HepG2 (cell line): ENCODE results near the gene HSD11B1L. TPM values are rescaled to one million over a fixed set of nuclear protein-coding genes. Genes with fewer than 3 reads are reported as not detected.

Experiments
- ATAC-seq: fragments of 200-7000 bp; cut with Tn5 transposase; 3 replicates; pipeline ENCODE4 v1.9.1; 2020; ENCODE audit warnings: mild to moderate bottlenecking, moderate library complexity
- BruUV-seq: library from RNA; stranded (reverse); fragments of 400-500 nt; replicated peaks from 2 replicates; lab custom pipeline; 2021; lab: Mats Ljungman, UMichigan
- CTCF ChIA-PET: fragments of 300-600 bp; formaldehyde crosslinking; extraction: SDS; loops from one replicate; lab custom pipeline; 2021; ENCODE audit warnings: low total read pairs, inconsistent platforms, low intra/inter-chr PET ratio; lab: Yijun Ruan, JAX
- POLR2A ChIA-PET: fragments of 350-600 bp; sonication (Branson Sonifier 250); formaldehyde crosslinking; loops from one replicate; lab custom pipeline; 2020; ENCODE audit warnings: antibody characterized with exemption, inconsistent platforms; lab: Yijun Ruan, JAX
- DNase-seq: peaks from one replicate; pipeline ENCODE4 v3.0.0-alpha.2; 2015; ENCODE audit warnings: low spot score
- FAIRE-seq: peaks from 3 replicates; lab custom pipeline; 2011; peaks lifted over from hg19 to GRCh38; lab: Jason Lieb, UNC
- H2AFZ ChIP-seq: one replicate; pipeline ENCODE4 v1.6.1; 2011; ENCODE audit warnings: low read length, inconsistent platforms
- H3K27ac ChIP-seq: fragments of 300-600 bp; 3 replicates; pipeline ENCODE4 v1.8.0; 2011; ENCODE audit warnings: mixed run types, mild to moderate bottlenecking, mixed read lengths, low read length, inconsistent platforms; ENCODE audit not compliant: insufficient read depth; ENCODE audit errors: extremely low read length
- H3K27me3 ChIP-seq, 2 experiments: fragments of 200-600 bp in 1 of 2; 2 replicates in 1 of 2; 3 replicates in 1 of 2; pipeline versions ENCODE4 v1.6.0 to v1.8.0; 2011; ENCODE audit warnings: low read length in 2 of 2, mild to moderate bottlenecking in 2 of 2, moderate library complexity in 2 of 2, inconsistent platforms in 1 of 2; ENCODE audit not compliant: insufficient read depth in 2 of 2, control insufficient read depth in 1 of 2
- H3K36me3 ChIP-seq, 2 experiments: fragments of 200-600 bp in 1 of 2; replicated peaks in 1 of 2; 2 replicates in 1 of 2; 3 replicates in 1 of 2; pipeline versions ENCODE4 v1.5.1 to v1.8.0; 2011; ENCODE audit warnings: low read length in 2 of 2, inconsistent platforms in 1 of 2; ENCODE audit not compliant: insufficient read depth in 2 of 2, control insufficient read depth in 1 of 2
- H3K4me1 ChIP-seq: 2 replicates; pipeline ENCODE4 v1.5.1; 2012; ENCODE audit warnings: low read length, inconsistent platforms; ENCODE audit not compliant: insufficient read depth
- H3K4me2 ChIP-seq: 2 replicates; pipeline ENCODE4 v1.6.0; 2011; ENCODE audit warnings: low read depth, low read length, inconsistent platforms
- H3K4me3 ChIP-seq, 3 experiments: fragments of 200-600 bp in 1 of 3; sonication (generic), shearing (Covaris generic) in 1 of 3; replicated peaks in 1 of 3; 2 replicates each; pipeline ENCODE4 v1.5.1; 2011 to 2016; ENCODE audit warnings: low read length in 3 of 3, inconsistent platforms in 2 of 3, low read depth in 2 of 3, mild to moderate bottlenecking in 2 of 3, control low read depth in 1 of 3, mixed read lengths in 1 of 3; ENCODE audit not compliant: insufficient read depth in 1 of 3
- H3K79me2 ChIP-seq: one replicate; pipeline ENCODE4 v1.6.1; 2011; ENCODE audit warnings: low read length, inconsistent platforms; ENCODE audit not compliant: insufficient read depth
- H3K9ac ChIP-seq: 2 replicates; pipeline ENCODE4 v1.6.0; 2011; ENCODE audit warnings: mild to moderate bottlenecking, low read depth, low read length, inconsistent platforms; ENCODE audit not compliant: insufficient read depth
- H3K9me3 ChIP-seq: 2 replicates; pipeline ENCODE4 v1.5.1; 2012; ENCODE audit warnings: mild to moderate bottlenecking, low read length
- H4K20me1 ChIP-seq: 2 replicates; pipeline ENCODE4 v1.6.0; 2011; ENCODE audit warnings: inconsistent platforms, mild to moderate bottlenecking, low read length, moderate library complexity; ENCODE audit not compliant: insufficient read depth
- DZIP1 ChIP-seq: sonication (generic); formaldehyde crosslinking; IDR thresholded peaks from 2 replicates; pipeline ENCODE4 v1.5.0; 2020; ENCODE audit warnings: mild to moderate bottlenecking, missing genetic modification reagents
- E2F1 ChIP-seq: sonication (generic); formaldehyde crosslinking; IDR thresholded peaks from 2 replicates; pipeline ENCODE4 v1.5.0; 2020; ENCODE audit warnings: missing genetic modification reagents
- HIVEP1 ChIP-seq: sonication (generic); formaldehyde crosslinking; IDR thresholded peaks from 2 replicates; pipeline ENCODE4 v1.4.0; 2020; ENCODE audit warnings: mild to moderate bottlenecking, missing genetic modification reagents
- HMGA1 ChIP-seq: sonication (generic); formaldehyde crosslinking; conservative IDR thresholded peaks from 2 replicates; pipeline ENCODE4 v1.4.0; 2020; ENCODE audit warnings: missing genetic modification reagents
- KLF13 ChIP-seq: sonication (generic); formaldehyde crosslinking; IDR thresholded peaks from 2 replicates; pipeline ENCODE4 v1.4.0; 2020; ENCODE audit warnings: mild to moderate bottlenecking, missing genetic modification reagents
- KLF9 ChIP-seq: IDR thresholded peaks from 2 replicates; pipeline ENCODE4 v1.6.1; 2016; ENCODE audit warnings: low read depth
- NFRKB ChIP-seq: fragments of 450-650 bp; IDR thresholded peaks from 2 replicates; pipeline ENCODE4 v1.6.1; 2017
- NFYC ChIP-seq: IDR thresholded peaks from 2 replicates; pipeline ENCODE4 v1.6.1; 2016; ENCODE audit warnings: missing genetic modification reagents, missing compliant biosample characterization
- NRL ChIP-seq: sonication (generic); formaldehyde crosslinking; IDR thresholded peaks from 2 replicates; pipeline ENCODE4 v1.5.0; 2020; ENCODE audit warnings: missing genetic modification reagents, mild to moderate bottlenecking, moderate library complexity, borderline replicate concordance
- SKIL ChIP-seq: sonication (generic); formaldehyde crosslinking; IDR thresholded peaks from 2 replicates; pipeline ENCODE4 v1.8.0; 2022; ENCODE audit warnings: missing genetic modification reagents, mild to moderate bottlenecking, moderate library complexity, borderline replicate concordance
- SRF ChIP-seq: IDR thresholded peaks from 2 replicates; pipeline ENCODE4 v1.6.1; 2011; ENCODE audit warnings: mild to moderate bottlenecking, low read depth, low read length, moderate library complexity
- ZNF225 ChIP-seq: sonication (generic); formaldehyde crosslinking; IDR thresholded peaks from 2 replicates; pipeline ENCODE4 v1.4.0; 2020; ENCODE audit warnings: mild to moderate bottlenecking, missing genetic modification reagents
- ZNF234 ChIP-seq: sonication (generic); formaldehyde crosslinking; conservative IDR thresholded peaks from 2 replicates; pipeline ENCODE4 v1.5.1; 2020; ENCODE audit warnings: mild to moderate bottlenecking, missing genetic modification reagents
- ZNF546 ChIP-seq: sonication (generic); formaldehyde crosslinking; conservative IDR thresholded peaks from 2 replicates; pipeline ENCODE4 v1.8.1; 2023; ENCODE audit warnings: mild to moderate bottlenecking, missing genetic modification reagents
- ZNF580 ChIP-seq: IDR thresholded peaks from 2 replicates; pipeline ENCODE4 v1.6.1; 2016; ENCODE audit warnings: low read depth, borderline replicate concordance
- ZNF589 ChIP-seq: sonication (generic); formaldehyde crosslinking; conservative IDR thresholded peaks from 2 replicates; pipeline ENCODE4 v1.8.0; 2022; ENCODE audit warnings: mild to moderate bottlenecking, moderate library complexity, missing genetic modification reagents
- ZNF616 ChIP-seq: sonication (generic); formaldehyde crosslinking; IDR thresholded peaks from 2 replicates; pipeline ENCODE4 v1.5.0; 2020; ENCODE audit warnings: low read depth, mild to moderate bottlenecking, missing genetic modification reagents
- WGBS: methylation state at CpG from one replicate; pipeline ENCODE4 v1.1.6; 2017; ENCODE audit warnings: low lambda C conversion rate; 5-methylcytosine and 5-hydroxymethylcytosine counted together
- in situ Hi-C: cut with HindIII; loops from 2 replicates; pipeline ENCODE4 v1.10.0; 2017; ENCODE audit warnings: low pct_unique_long_range_greater_than_20kb; ENCODE audit not compliant: extremely low pct_ligation_motif_present
- intact Hi-C: fragments of 100-400 bp; cut with micrococcal nuclease; formaldehyde crosslinking; loops from one replicate; pipeline ENCODE4 v1.10.0; 2022; ENCODE audit not compliant: unreplicated experiment
- polyA plus RNA-seq, 8 experiments: library from polyadenylated mRNA; depleted of rRNA in 3 of 8; stranded (reverse) in 7 of 8; unstranded in 1 of 8; fragments of >200 nt; fragmentation: Illumina TruSeq in 4 of 8; extraction: Trizol in 4 of 8; gene quantifications; 2 replicates each; pipeline versions ENCODE4 v1.2.1 to v1.2.3, GENCODE V29; 2011 to 2016; ENCODE audit warnings: low read depth in 4 of 8, missing spikeins in 1 of 8, mixed read lengths in 1 of 8; ENCODE audit not compliant: insufficient read depth in 1 of 8
- total RNA-seq, 5 experiments: library from RNA; depleted of rRNA; stranded (reverse); fragments of >200 nt; fragmentation: Illumina TruSeq; extraction: Trizol; gene quantifications; 2 replicates each; pipeline ENCODE4 v1.2.3, GENCODE V29; 2016; ENCODE audit warnings: low read depth in 1 of 5

Gene HSD11B1L
- total and polyA plus RNA-seq, 2 of the 13 experiments (the other 11 are each of a cell fraction or from before 2014, with no cell fraction given) = 2.8 to 3.9 TPM

GRCh38 chr19:5719961-5720790 lies 39.3 kb downstream of the HSD11B1L start, which contains the start of the genes CATSPERD and LONP1:
Gene CATSPERD (plus strand): TSS chr19:5720637. CDS start chr19:5720738, 101 bp downstream.
Gene LONP1 (minus strand): TSS chr19:5720146. CDS start chr19:5720132, 14 bp downstream.
- peak within 1 kb of the TSS; percentile 93 for H3K9ac ChIP-seq
- ATAC-seq (peak; percentile 90), FAIRE-seq (peak; percentile 75), DNase-seq (peak; percentile 96)
- 0% methylated on average over 6 of the region's 90 CpGs for WGBS
- no peaks in the 10 kb centered on the region; a peak in 1 of 5 replicates for H3K27me3 ChIP-seq
- H4K20me1 ChIP-seq = peaks cover 14% of the 10 kb centered on the region
- ChIA-PET CTCF (interaction anchor here (1.2 kb wide), 1 partner anchor 31 kb away, joined by 3 read pairs; no protein-coding TSS in a partner anchor), POLR2A (interaction anchor here (0.6 to 4.7 kb wide), 20 partner anchors 8 to 929 kb away, joined by 3 to 95 read pairs (median 4); partner anchors contain the start of genes DUS3L, FEM1A, RPL36 and SAFB)
- intact Hi-C loops = loop anchor here (2.0 kb wide), 2 partner anchors 33 to 71 kb away; partner anchors contain the start of gene DUS3L
- peak within 1 kb of the TSS; percentile 95 for H3K27ac ChIP-seq
- H3K4me2 ChIP-seq = peak within 1 kb of the TSS; percentile 92
- H3K79me2 ChIP-seq = peaks cover 42% of the 10 kb centered on the region
- H3K4me1 ChIP-seq = peaks cover 24% of the 10 kb centered on the region
- H3K36me3 ChIP-seq = peaks cover 3 to 17% of the 10 kb centered on the region in 2 experiments; a peak in 3 of 5 replicates
- H2AFZ ChIP-seq = peak within 1 kb of the TSS; percentile 68
- BruUV-seq = no TSS peak
- H3K9me3 ChIP-seq = no peaks in the 10 kb centered on the region
- in situ Hi-C loops = no loop called here
- peak within 1 kb of the TSS; percentile 78 to 99 (median 98) for H3K4me3 ChIP-seq
- TF ChIP-seq DZIP1 (CRISPR knock-in tag) (peak; percentile 75), NFYC (CRISPR knock-in tag) (peak; percentile 62), KLF13 (CRISPR knock-in tag) (peak; percentile 66; the same call in 1 of the 2 replicates), HIVEP1 (CRISPR knock-in tag) (peak; percentile 27; the same call in 1 of the 2 replicates), ZNF580 (CRISPR knock-in tag) (peak; percentile 95), ZNF225 (0 out of 2 replicates have a peak, but pooled peaks have one; percentile 43), ZNF616 (CRISPR knock-in tag) (peak; percentile 72; the same call in 1 of the 2 replicates), ZNF589 (CRISPR knock-in tag) (peak; percentile 94), ZNF234 (CRISPR knock-in tag) (peak; percentile 87; the same call in 1 of the 2 replicates), SKIL (CRISPR knock-in tag) (peak; percentile 56; the same call in 1 of the 2 replicates), KLF9 (peak; percentile 87), NFRKB (no peak), NRL (CRISPR knock-in tag) (peak; percentile 41; the same call in 1 of the 2 replicates), ZNF546 (CRISPR knock-in tag) (peak; percentile 85), HMGA1 (CRISPR knock-in tag) (no peak), SRF (no peak), E2F1 (CRISPR knock-in tag) (peak; percentile 70)
